ENCODE data around the gene ADRA2C. TPM values are rescaled to one million over a fixed set of nuclear protein-coding genes. Genes with fewer than 3 reads are reported as not detected.

The ADRA2C gene
- total RNA-seq, 1 donor from 2014 or later, result 0.93 TPM

DNA sequence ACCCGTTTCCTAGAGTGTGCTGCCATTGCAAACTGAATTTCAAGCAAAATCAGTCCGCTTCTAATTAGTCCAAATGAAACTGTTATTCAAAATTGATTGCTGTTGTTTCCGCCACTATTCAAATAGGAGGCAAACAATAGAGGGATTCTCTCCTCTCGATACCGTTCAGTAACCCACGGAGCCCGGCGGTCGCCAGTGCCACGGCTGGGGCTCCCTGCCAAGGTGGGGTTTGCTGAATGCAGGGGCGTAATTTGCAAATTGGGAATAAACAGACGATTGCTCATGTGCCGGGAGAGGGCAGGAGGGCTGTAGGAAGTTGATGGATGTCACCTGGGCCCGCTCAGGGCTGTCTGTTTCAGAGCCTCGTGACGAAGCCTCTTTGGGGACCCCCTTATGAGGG is 8.8 kb downstream of the ADRA2C start:
- no peak for DNase-seq (ENCODE audit: extremely low read depth, low read depth, low spot score)

DNA sequence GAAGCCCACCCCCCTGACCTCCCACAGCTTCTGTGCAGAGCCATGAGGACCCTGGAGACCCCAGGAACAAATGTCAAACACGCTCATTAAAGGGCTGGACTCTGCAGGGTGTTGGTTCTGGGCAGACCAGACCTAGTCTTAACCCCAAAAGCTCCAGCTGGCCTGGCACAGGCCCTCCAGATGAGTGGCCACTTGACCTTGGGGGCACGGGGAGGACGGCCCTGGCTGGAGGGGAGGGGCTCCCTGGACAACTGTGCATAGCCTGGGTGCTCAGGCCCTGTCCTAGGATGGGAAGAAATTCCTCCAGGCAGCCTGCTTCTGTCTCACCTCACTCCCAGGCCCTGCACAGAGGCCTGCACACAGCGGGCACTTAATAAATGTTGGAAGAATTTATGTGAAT is 9.4 kb downstream of the ADRA2C start:
- DNase-seq (ENCODE audit: extremely low read depth, low read depth, low spot score), result no peak

DNA sequence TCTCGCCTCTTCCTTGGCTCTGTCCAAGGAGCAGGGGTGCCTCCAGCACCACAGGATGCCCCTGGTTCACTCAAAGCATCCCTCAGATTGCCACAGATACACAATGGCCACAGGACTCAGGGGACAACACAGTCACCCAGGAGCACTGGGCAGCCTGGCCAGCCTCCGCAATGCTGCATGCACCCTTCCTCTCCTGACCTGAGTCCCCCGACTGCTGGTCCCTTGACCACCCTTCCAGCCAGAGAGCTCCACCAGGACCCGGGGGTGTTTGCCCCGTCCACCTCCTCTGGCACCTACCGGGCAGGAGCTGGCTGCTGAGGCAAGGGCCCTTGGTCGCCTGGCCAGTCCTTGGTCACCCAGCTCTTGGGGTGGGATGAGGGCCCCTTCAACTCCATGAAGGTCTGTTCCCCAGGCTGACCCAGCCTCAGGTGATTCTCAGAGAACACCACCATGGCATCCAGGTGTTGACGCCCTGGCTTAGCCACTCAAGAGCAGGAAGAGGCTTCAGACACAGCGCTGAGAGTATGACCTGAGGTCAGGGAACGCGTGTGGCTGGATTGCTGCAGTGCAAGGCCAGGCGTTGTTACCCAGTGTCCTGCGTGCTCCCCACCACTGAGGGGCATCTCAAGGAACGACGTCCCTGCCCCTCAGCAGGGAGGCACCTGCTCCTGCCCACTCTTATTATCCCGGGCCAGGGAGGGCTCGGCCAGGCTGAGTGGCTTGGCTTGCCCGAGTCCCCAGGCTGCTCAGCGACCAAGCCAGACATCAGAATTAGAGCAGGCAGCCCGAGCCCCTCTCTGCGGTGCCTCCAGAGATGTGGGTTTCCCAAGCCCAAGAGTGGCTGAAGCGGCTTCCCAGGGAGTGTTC is 10.2 kb downstream of the ADRA2C start:
- no peak for DNase-seq (ENCODE audit: extremely low read depth, low read depth, low spot score)

DNA sequence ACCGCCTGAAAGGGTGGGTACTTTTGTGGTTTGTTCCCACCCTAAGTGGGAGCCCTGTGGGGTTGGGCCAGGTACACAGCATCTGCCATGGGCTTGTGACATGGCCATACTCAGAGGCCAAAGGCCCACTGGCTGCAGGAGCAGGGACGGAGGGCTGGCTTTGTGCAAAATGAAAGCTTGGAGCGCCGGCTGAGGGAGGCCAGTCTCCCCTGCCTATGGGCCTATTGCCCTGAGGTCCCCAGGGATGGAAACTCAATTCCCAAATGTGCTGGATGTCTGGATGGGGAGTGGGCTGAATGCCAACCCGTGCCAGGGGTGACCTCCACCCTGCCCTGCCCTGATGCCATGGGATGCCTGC is 10.8 kb downstream of the ADRA2C start:
- no peak for DNase-seq (ENCODE audit: extremely low read depth, low read depth, low spot score)

DNA sequence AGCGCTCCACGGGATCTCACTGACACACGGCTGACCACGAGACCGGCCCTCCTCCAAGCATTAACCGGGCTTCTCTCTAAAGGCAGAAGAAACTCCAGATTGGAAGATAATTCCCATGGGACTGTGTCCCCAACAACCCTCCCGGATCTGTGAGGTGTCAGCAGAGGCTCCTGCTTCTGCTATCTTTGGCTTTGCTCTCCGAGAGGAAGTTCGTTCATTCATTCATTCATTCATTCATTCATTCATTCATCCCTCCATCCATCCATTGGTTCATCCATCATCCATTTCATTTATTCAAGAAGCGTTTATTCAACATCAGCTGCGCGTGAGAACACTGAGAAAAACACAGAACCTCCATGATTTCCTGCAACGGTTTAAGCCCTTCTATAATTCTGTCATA is 11.5 kb downstream of the ADRA2C start:
- DNase-seq (ENCODE audit: extremely low read depth, low read depth, low spot score), result no peak

DNA sequence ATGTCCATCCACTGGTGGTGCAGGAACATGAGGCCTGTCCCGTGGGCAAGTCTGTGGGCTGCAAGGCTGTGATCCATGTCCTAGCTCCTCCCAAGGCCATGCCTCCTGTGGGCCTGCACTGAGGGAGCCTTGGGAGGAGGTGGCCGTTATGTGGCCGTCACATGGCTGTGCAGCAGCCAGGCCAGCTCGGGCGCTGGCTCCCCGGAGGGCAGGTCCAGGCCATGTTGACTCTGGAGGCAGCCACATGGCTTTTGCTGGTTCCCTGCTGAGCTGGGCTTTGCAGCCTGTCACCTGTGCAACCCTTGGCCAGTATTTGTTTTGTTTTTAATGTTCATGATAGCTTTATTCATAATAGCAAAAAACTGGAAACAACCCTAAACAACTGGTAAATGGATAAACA is 13.3 kb downstream of the ADRA2C start:
- no peak for DNase-seq (ENCODE audit: extremely low read depth, low read depth, low spot score)

DNA sequence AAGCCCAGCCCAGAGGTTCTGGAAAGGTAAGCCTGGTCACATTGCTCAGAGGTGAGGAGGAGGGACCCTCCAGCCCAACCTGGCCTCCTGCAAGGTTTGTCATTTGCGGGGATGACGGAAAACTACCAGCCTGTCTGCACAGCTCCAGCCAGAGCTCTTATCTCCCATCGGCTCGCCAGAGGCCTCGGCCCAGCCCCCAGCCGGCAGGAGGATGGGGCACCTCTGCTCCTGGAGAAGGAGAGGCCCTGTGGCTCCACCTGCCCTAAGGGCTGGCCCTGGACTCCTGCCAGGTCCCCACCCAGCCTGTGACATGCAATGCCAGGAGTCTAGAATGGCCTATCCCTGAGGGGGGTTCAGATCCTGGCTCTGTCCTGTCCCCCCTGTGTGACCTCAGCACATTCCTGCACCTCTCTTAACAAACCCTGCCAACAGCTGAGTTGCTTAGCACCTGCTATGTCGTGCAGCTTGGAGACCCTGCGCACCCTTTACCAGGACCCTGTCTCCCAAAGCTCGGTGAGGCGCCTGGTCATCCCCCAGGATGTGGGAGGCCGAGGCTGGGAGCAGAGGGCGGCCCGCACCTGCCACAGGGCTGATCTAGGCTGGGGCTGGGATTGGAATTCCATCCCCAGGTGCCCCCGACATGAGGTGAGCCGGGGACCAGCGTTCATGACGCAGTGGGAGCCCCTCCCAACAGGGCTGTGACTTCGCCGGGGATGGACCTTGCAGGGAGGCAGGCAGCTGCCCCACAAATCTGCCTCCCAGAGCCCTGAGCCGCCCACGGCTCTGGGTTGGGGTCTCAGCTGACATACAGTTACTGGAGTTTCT is 14.4 kb downstream of the ADRA2C start:
- DNase-seq (ENCODE audit: extremely low read depth, low read depth, low spot score), result no peak

DNA sequence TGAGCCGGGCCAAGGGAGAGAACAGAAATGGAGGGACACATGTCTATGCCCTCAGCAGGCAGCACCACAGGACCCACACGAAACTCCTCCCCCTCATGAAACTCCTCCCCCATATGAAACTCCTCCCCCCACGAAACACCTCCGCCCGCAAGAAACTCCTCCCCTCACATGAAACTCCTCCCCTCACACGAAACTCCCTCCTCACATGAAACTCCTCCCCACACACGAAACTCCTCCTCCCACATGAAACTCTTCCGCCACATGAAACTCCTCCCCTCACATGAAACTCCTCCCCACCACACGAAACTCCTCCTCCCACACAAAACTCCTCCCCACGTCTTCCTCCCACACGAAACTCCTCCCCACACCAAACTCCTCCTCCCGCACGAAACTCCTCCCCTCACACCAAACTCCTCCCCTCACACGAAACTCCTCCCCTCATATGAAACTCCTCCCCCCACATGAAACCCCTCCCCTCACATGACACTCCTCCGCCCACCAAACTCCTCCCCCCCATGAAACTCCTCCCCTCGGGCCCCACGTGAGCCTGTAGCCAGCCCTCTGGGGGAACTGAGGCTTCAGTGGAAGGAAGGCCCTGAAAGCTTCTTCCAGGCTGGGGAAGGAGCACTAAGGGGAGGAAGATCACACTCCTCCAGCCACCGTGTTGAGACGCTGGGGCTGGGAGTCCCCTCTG is 15.2 kb downstream of the ADRA2C start:
- DNase-seq (ENCODE audit: extremely low read depth, low read depth, low spot score), result no peak

DNA sequence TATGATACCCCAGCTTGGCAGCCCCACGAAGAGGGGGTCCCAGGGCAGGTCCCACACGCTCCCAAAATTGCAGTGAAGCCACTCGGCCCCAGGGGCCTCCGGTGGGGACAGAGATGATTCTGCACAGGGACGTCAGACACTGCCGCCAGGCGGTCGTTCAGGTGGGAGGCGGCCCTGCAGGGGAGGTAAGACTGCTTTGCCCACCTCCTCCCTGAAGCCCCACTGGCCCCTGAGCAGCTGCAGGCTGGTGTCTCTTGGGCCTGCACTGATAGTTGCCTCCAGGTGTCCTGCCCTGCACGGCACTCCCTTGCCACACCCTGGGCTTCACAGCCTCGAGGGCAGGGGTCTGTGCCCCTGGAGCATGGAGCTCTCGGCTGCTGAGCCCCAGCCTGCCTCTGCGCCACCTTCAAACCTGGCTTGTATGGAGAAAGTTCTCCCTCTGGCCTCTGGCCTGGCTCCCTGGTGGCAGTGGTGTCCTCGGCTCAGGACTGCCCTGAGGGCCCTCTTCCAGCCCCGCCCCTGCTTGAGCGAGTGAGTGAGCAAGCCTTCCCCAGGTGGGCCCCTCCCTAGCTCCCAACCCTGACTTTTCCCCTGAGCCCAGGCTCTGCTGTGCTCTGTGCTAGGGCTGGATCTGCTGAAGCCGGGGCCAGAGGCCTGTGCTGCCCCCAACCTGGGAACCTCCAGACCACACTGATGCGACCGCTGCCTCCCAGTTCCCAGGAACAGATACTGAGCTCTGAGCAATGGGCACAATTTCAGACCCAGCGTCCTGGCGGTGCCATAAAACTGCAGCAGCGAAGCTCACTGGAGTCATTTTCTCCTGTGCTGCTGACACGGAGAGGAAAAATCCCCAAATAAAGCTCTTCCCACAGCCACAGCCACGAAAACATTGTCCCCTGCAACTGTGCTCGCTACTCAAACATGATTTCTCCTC is 16.1 kb downstream of the ADRA2C start:
- no peak for DNase-seq (ENCODE audit: extremely low read depth, low read depth, low spot score)

DNA sequence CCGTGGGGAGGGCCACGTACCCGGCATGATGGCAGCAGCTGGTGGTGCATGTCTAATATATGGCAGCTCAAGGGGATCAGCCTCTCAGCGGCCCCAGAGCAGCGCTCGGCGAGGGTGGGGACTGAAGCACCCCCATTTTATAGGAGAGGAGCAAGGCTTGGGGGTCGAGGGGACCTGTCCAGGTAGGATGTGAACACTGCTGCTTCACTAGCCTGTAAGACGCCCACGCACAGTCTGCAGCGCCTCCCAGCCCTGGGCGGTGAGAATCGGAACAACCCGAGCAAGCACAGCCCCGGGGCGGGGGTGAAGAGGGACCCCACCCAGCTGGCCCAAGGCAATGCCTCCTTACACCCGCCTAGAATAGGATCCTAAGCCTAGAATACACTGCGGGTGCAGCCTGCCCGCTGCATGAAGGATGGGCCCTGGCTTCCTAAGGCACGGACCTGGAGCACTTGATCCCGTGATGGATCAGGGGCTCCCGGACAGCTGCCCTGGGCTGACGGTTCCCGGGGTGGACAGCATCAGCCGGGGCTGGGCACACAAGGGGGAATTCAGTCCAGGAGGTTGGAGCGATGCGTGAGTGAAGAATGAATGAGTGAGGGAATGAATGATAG is 17.6 kb downstream of the ADRA2C start:
- DNase-seq (ENCODE audit: extremely low read depth, low read depth, low spot score), result no peak

DNA sequence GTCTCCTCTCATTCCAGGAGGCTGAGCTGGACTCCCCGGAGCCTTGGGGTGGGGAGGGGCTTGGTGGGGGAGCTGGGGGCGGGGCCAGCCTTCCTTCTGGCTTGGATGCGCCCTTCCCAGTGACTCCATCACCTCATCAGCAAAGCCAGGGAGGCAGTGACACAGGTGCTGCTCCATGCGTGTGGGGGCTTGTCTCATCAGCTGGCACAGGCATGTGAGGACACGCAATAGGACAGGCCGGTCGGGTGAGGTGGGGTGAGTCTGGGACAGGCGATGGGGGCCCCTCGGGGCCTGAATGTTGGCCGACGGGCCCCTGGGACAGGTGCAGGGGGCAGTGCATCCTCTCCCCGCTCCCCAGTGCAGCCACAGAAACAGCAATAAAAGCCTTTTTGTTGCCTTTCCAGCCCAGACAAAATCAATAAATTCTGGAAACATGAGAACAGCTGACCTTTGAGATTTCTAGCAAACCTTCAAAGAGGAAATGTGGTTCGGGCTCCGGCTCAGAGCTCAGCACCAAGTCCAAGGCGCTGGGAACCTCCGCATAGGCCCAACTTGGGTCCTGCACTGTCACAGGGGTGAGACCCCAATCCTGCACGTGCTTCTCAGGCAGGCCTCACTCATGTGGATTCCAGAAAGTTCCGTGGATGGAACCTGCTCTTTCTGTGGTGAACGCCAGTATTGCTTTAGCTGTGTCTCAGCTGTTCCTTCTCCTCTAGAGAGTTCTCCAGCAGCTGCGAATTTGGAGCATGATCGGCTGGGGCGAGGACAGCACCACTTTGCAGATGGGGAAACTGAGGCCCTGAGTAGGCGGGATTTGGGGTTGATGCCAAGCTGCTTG is 18.5 kb downstream of the ADRA2C start:
- no peak for DNase-seq (ENCODE audit: extremely low read depth, low read depth, low spot score)

DNA sequence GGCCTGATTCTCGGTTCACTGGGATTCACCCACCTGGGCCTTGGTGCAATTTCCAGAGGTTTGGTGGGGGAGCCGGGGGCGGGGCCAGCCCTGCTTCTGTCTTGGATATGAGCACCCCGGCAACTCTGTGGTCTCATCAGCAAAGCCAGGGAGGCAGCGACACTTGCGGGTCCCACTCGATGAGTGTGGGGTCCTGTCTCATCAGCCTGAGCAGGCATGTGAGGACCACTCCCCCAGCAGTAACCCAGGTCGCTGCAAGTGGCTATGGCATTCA is 19.0 kb downstream of the ADRA2C start:
- DNase-seq (ENCODE audit: extremely low read depth, low read depth, low spot score), result no peak

DNA sequence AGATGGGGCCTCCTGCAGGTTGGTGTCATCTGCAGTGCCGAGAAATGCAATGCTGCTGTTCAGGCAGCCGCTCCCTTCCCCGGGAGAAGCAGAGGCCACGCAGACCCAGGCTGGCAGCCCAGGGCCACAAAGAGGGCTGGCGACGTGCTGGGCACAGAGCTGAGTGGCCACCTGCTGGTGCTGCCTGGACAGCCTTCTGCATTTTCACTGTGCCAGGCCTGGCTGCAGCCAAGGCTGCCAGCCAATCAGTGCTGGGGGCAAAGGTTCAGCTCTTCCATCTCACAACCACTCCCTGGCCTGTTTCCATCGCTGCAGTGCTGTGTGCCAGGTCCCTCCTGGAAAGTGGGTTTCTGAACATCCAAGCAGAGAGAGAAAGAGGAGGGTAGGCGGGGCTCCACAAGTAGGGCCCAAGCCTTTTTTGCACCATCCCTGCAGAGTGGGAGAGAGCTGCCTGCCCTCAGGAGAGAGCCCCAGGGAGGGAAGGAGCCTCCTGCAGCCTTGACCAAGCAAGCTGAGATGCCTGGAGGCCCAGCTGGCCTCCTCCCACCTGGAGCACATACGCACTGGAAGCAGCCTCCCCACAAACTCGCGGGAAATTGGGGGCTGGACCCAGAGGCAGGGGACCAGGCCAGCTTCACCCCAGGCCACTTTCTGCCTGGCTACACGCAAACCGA is 20.1 kb downstream of the ADRA2C start:
- DNase-seq (ENCODE audit: extremely low read depth, low read depth, low spot score), result no peak

DNA sequence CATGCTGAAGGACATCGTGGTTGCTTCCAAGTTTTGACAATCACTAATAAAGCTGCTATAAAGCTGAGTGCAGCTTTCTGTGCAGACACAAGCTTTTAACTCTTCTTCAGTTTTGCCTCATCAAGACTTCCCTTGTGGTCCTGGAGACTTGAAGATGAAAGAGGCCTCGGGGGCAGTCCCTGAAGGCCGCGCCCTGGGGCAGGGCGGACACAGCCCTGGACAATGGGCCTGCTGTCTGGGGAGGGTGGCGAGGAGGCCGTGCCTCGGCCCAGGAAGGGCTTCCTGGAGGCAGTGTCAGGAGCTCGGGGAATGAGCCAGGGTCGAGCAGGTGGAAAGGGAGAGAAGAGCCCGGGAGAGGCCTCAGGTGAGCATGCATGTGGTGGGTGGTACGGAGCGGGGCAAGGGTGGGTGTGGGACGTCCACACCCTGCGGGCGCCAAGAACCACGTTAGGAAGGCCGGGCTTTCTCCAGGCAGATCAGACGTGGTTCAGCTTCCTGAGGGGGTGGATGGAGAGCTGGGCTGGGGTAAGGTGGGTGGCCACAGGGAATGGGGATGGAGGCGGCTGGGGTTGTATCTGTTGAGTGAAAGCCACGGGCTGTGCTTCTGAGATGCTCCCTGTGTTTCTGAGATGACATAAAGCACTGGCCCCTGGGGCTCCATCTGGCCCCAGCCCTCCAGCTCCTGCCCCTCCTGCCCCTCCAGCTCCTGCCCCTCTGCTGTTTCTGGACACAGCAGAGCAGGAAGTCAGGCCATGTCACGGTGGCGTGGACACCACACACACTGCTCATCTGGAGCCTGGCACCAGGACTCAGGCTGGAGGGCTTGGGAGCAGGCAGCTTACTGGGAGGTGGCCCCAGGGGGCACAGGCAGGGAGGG is 21.5 kb downstream of the ADRA2C start:
- DNase-seq (ENCODE audit: extremely low read depth, low read depth, low spot score), result no peak

DNA sequence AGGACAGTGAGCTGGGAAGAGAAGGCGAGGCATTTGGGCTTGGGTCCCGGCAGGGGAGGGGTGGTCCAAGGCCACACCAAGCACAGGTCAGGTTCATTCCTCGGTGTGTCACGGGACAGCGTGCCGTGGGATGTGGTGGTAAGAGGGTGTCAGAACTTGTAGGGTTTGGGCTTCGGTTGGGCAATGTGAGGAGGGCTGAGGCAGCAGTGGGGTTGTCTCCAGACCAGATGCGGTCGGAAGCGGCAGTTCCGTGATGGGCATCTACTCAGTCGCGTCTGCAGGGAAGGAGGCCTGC is 22.1 kb downstream of the ADRA2C start:
- DNase-seq (ENCODE audit: extremely low read depth, low read depth, low spot score), result no peak

DNA sequence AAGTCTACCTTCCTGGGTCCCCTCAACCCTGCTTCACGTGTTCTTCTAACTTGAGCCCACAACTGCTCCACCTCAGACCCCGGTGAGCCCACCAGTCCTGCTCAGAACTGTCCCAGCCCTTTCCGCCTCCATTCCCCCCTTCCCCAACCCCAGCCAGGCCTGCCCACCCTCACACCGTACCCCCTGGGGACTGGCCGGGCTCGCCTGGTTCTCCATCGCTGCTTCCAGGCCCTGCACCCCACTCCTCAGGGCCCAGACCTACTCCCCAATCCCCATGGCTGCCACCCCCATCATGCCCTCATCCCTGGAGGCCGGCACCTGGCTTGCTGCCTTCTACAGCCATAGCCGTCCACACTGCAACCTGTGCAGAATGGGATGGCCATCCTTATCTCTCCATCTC is 23.4 kb downstream of the ADRA2C start:
- no peak for DNase-seq (ENCODE audit: extremely low read depth, low read depth, low spot score)

DNA sequence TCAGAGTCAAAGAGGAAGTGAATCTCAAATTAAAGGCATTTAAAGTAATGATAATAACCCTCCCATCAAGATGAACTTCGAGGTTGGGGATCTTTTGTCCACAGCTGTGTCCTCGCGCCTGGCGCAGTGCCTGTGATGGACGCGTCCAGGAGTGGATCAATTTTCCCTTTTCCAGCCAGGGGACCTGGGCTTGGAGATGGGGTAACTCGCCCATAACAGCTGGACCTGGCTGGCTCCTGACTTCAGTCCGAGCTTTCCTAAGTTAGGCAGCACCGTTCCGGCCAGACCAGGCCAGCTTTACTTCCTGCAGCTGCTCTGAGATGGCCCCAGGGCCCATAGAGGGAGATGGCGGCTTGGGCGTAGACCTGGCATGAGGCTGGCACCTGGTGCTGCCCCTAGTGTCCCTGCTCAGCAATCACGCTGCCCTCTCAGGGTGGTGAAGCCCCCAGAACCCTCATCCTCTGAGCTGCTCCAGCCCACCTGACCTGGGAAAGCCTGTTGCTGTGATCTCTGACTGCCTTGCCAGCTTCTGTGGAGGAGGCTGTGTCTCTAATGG is 23.9 kb downstream of the ADRA2C start:
- no peak for DNase-seq (ENCODE audit: extremely low read depth, low read depth, low spot score)

DNA sequence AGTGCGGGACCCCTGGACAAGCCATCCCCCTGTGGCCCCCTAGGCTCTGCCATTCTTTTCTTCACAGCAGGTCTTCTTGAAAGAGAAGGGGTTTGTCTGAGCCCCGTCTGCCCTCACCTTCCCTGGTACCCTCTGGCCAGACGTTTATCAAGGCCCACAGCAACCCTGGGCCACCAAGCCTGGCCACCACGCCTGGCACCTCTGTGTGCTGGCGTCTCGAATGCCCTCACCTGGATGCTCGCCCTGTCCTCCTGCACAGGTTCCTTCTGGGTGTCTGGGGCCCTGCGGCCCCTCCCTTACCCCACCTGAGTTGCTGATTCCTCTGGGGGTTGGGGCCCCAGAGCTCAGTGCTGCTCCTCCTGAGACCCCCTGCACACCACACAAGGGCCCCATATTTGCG is 25.1 kb downstream of the ADRA2C start:
- DNase-seq (ENCODE audit: extremely low read depth, low read depth, low spot score), result no peak

All from glomerular endothelial cell (primary cell).